Large intestine (tissue), 3 donors: ENCODE measurements around the gene YRDC. TPM values are rescaled to one million over a fixed set of nuclear protein-coding genes. Genes with fewer than 3 reads are reported as not detected.
A peak's percentile ranks its signal among the peaks of the same experiment; 100 is the strongest.

Source experiments
- DNase-seq, 2 donors: peaks; one replicate each; pipeline versions ENCODE4 v3.0.0 to v3.0.0-alpha.2; 2013
- H3K27ac ChIP-seq: one replicate; pipeline ENCODE4 v1.5.1; 2013; ENCODE audit warnings: low read length
- H3K27me3 ChIP-seq: 2 replicates; pipeline ENCODE4 v1.6.1; 2013; ENCODE audit warnings: low read length; ENCODE audit not compliant: control insufficient read depth, insufficient read depth
- H3K36me3 ChIP-seq: 2 replicates; pipeline ENCODE4 v1.6.1; 2013; ENCODE audit warnings: low read length; ENCODE audit not compliant: control insufficient read depth, insufficient read depth
- H3K4me1 ChIP-seq: one replicate; pipeline ENCODE4 v1.6.1; 2013; ENCODE audit warnings: low read length; ENCODE audit not compliant: control insufficient read depth, insufficient read depth
- H3K4me3 ChIP-seq: one replicate; pipeline ENCODE4 v1.5.1; 2013; ENCODE audit warnings: low read length
- H3K9me3 ChIP-seq: one replicate; pipeline ENCODE4 v1.6.1; 2013; ENCODE audit warnings: mild to moderate bottlenecking, low read depth, low read length, moderate library complexity; ENCODE audit not compliant: control insufficient read depth
- WGBS: methylation state at CpG from one replicate; pipeline ENCODE4 v1.1.5; 2013; ENCODE audit warnings: low lambda C conversion rate; ENCODE audit not compliant: insufficient coverage; 5-methylcytosine and 5-hydroxymethylcytosine counted together
- polyA plus RNA-seq: library from polyadenylated mRNA; unstranded; fragments of 120-200 nt; gene quantifications from one replicate; pipeline ENCODE4 v1.2.1, GENCODE V29; 2013

The YRDC gene
- polyA plus RNA-seq, 1 donor = 14.7 TPM

DNA sequence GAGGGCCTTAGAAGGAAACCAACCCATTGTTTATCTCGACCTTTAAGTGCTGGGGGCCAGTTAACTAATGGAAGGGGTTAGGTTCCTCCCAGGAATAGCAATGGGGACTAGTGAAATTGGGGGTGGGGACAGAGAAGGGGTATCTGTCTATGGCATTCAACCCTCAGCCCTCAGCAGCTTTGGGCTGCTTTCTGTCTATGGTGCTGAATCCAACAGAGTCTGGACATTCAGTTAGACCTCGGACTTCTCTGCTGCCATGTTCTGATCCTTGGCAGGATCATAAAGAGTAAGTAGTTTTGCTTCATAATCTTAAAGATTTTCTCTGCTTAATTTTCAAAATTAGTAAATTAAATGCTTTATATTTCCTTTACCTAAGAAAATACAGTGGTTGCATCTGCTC lies 40.5 kb downstream of the YRDC start:
- no peaks in the 10 kb centered on the region for H3K36me3 ChIP-seq
- WGBS = no CpG with 5 or more reads among the region's 2 CpGs
- H3K9me3 ChIP-seq = peaks cover 4% of the 10 kb centered on the region
- no peak overlapping the region for H3K27ac ChIP-seq
- DNase-seq = no peak
- H3K27me3 ChIP-seq = peaks cover 55% of the 10 kb centered on the region
- H3K4me3 ChIP-seq = no peak overlapping the region
- H3K4me1 ChIP-seq = no peaks in the 10 kb centered on the region

DNA sequence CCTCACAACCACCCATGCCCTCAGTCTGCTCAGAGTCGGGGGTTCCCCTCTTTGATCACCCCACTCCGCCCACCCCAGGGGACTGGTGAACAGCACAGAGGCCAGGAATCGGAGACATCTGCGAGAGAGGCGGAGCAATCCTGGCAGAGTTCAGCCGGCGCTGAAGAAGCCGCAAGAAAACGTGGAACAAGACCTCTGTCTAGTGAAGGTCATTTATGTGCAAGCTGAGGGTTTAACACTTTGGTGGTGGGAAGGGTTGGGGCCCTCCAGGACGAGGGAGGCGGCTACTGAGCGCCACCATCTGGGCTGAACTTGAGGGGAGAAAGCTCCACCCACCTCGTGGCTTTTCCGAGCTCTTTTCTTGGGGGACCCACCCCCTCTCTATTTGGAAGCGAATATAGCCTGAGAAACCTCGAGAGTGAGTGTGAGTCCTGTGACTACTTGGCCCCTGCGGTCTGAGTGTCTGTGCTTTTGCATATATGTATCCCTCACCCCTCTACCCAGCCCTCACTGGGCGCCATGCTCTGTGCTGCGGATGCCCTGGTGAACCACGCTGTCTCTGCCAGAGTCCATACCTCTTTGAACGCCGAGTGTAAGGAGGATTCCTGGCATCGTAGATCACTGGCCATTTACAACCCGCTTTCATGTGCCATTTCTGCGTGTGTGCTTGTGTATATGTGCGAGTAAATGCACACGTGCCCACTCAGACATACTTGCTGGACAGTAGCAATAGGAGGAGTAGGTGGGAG lies 41.9 kb downstream of the YRDC start:
- Histone ChIP-seq H3K36me3 (no peaks in the 10 kb centered on the region), H3K4me3 (no peak overlapping the region), H3K27me3 (peaks cover 68% of the 10 kb centered on the region), H3K4me1 (no peaks in the 10 kb centered on the region), H3K27ac (no peak overlapping the region), H3K9me3 (peaks cover 8% of the 10 kb centered on the region)
- DNase-seq = no peak
- WGBS = no CpG with 5 or more reads among the region's 27 CpGs

DNA sequence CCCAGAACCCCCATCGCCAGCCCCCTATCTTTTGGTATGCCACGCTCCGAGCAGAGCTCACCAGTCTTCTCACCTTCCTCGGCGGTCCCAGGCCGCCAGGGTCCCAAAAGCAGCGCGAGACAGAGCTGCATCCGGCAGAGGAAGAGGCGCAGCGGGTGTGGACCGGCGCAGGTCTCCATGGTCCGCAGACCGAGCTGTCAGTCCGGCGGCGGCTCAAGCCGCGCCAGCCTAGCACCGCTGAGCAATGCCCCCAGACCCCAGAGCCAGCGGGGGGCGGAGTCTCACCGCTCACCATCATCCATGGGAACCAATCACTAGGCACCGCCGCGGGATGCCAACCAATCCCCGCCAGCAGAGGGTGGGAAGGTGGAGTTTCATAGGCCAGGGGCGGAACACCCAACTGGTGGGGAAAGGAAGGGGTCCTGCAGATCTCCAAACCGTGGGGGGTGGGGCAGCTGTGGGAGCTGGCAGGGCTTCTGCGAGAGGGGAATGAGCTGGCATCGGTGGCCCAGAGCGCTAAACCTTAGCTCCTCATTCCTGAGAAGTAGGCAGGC lies 43.0 kb downstream of the YRDC start, which contains the start of gene EPHA10:
Gene EPHA10, minus strand, starts transcription at position 233 of the 554 bp plus-strand sequence. Its CDS starts 54 bp downstream, at position 179.
- no peak for DNase-seq
- Histone ChIP-seq H3K27ac (no peak within 1 kb of the TSS), H3K9me3 (peaks cover 8% of the 10 kb centered on the region), H3K4me1 (no peaks in the 10 kb centered on the region), H3K4me3 (no peak within 1 kb of the TSS), H3K36me3 (no peaks in the 10 kb centered on the region), H3K27me3 (peaks cover 77% of the 10 kb centered on the region)
- no CpG with 5 or more reads among the region's 33 CpGs for WGBS

DNA sequence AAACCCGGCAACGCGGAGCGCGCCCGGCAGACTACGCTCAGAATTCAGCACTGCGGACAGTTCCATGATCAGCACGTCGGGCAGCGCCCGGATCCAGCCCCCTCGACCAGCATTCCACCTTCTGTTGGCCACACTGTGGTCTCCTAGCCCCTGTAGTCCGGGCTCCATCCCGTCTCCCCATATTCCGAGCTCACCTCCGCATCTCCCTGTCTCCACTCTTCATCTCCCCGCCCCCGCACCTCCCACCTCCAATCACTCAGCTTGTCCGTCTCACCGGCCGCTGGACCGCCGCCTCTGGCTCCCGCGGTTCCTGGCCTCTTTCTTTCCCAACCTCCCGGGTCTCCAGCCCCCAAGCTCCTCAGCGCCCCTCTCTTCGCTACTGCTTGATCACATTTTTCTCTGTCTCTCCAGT lies 43.6 kb downstream of the YRDC start:
- Histone ChIP-seq H3K4me1 (no peaks in the 10 kb centered on the region), H3K27ac (no peak overlapping the region), H3K9me3 (peaks cover 8% of the 10 kb centered on the region), H3K27me3 (peaks cover 81% of the 10 kb centered on the region), H3K36me3 (no peaks in the 10 kb centered on the region), H3K4me3 (no peak overlapping the region)
- DNase-seq = peak in 1 of 2 donors; percentile 22
- WGBS = 5% methylated on average over 7 of the region's 29 CpGs

DNA sequence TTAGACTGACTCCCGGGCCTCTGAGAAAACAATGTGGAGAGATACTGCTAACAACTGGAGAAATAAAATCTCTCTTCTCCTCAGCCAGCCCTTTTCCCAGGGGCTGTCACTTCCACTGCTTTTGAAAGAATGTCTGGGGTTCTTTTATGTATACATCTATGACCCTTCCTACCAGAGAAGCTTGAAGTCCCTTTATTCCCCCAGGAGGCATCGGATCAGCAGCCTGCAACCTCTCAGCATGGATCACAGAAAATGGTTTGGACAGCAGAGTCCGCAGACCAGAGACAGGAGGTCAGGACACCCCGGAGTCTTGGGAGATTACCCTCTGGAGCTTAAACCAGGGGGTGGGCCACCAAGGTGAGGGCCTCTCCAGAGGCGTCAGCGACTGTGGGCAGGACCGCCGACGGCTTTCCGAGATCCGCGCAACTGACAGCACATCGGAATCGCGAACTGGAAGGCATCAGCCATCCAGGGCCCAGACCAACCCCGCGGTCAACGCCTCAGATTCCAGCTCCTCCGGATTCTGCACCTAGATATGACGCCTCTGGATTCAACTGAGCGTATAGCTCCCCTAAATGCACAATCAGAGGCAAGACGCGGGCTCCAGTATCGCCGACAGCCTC lies 44.1 kb downstream of the YRDC start:
- Histone ChIP-seq H3K4me3 (no peak overlapping the region), H3K36me3 (no peaks in the 10 kb centered on the region), H3K9me3 (peaks cover 8% of the 10 kb centered on the region), H3K27me3 (peaks cover 84% of the 10 kb centered on the region), H3K4me1 (no peaks in the 10 kb centered on the region), H3K27ac (no peak overlapping the region)
- DNase-seq = no peak
- WGBS = no CpG with 5 or more reads among the region's 25 CpGs

DNA sequence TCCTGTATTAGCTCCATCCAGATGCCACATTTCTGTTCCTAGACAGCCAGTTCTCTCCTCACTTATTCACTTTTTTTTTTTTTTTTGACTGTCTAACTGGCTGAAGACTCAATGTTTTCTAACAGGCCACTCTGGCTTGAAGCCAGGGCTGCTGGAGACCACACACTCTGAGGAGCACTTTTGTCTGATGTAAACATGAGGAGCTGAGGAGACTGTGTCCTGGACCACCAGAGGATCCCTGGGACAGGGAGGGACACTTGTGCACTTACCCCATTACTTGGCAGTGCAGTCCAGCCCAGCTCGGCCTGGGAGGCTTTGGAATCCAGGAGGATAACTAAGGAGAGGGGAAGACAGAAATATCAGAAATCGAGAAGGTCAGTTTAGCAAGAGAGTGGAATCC lies 45.5 kb downstream of the YRDC start:
- no peak for DNase-seq
- H3K9me3 ChIP-seq = peaks cover 8% of the 10 kb centered on the region
- 80% methylated on average over 1 of the region's 2 CpGs for WGBS
- no peak overlapping the region for H3K27ac ChIP-seq
- H3K36me3 ChIP-seq = no peaks in the 10 kb centered on the region
- H3K4me1 ChIP-seq = no peaks in the 10 kb centered on the region
- H3K4me3 ChIP-seq = no peak overlapping the region
- H3K27me3 ChIP-seq = peaks cover 91% of the 10 kb centered on the region

DNA sequence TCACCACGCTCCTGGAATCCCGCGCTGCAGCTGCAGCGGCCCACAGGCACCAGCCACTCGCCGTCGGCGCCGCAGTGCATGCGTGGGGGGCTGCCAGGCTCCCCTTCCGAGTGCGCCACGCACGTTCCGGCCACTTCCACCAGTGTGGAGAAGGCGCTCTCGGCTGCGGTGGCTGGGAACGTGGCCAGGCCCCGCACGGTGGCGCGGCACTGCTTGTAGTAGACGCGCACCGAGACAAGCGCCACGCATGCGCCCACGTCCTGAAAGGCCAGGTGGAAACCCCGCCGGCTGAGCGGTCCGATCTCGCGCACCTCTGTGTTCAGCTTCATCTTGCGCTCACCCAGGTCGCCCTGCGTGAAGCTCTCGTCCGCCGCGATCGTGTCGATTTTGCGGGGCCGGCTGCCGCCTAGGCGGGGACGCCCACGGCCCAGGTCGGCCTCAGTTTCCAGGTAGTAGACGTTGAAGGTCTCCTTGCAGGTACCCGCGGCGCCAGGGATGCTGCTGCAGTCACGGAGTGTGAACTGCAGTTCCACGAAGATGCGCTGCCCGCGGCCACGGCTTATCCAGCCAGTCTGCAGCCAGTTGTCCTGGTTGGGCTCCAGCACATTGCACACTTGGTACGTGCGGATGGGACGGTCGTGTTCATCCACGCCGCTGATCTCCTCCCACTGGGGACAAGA lies 46.5 kb downstream of the YRDC start:
- H3K27ac ChIP-seq = no peak overlapping the region
- no CpG with 5 or more reads among the region's 68 CpGs for WGBS
- H3K4me3 ChIP-seq = no peak overlapping the region
- no peaks in the 10 kb centered on the region for H3K4me1 ChIP-seq
- peaks cover 91% of the 10 kb centered on the region for H3K27me3 ChIP-seq
- peaks cover 8% of the 10 kb centered on the region for H3K9me3 ChIP-seq
- no peak for DNase-seq
- H3K36me3 ChIP-seq = no peaks in the 10 kb centered on the region

DNA sequence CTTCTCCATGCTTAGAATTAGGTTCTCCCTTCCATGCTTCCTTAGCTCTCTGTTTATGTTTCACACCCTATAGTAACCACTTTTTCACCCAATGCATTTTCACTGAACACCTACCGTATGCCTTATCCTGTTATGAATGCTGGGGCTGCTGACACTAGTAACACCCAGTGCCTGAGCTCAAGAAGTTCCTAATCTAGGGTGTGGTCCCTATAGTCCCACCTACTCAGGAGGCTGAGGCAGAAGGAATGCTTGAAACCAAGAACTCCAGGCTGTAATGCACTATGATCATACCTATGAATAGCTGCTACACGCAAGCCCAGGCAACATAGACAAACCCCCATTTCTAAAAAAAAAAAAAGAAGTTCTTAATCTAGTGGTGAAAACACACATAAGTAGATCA lies 48.6 kb downstream of the YRDC start:
- H3K27me3 ChIP-seq = peaks cover 90% of the 10 kb centered on the region
- H3K9me3 ChIP-seq = peaks cover 4% of the 10 kb centered on the region
- WGBS = no CpG with 5 or more reads among the region's 2 CpGs

DNA sequence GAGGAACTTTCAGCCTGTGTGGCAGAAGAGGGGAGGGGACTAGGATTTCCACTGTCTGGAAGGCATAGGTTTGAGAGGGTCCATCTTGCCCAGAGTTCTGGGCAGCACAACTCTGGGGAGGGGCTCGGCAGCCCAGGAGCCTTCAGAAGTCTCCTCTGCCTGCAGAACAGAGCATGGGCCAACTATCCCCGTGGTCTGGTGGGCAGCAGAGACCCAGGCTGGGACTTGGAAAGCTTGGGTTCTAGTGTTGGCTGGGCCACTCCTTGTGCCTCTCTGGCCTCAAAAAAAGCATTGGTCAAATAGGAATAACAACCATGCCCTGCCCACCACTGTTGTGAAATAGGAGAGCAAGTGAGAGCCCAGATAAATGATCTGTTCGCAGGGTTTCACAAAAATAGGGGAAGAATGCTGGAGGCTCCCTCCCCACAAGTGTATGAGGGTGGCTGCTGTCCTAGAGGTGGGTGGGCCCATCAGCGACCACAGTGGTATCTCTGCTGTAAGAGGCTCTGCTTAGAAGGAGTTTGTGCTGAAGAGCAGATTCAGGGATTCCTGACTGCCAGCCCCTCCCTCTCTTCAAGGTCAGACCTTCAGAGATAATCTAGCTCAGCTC lies 52.0 kb downstream of the YRDC start:
- WGBS = 100% methylated on average over 1 of the region's 4 CpGs
- H3K9me3 ChIP-seq = no peaks in the 10 kb centered on the region
- no peak for DNase-seq
- peaks cover 82% of the 10 kb centered on the region for H3K27me3 ChIP-seq
- no peak overlapping the region for H3K4me3 ChIP-seq
- H3K36me3 ChIP-seq = no peaks in the 10 kb centered on the region
- no peaks in the 10 kb centered on the region for H3K4me1 ChIP-seq
- no peak overlapping the region for H3K27ac ChIP-seq

More for the DNA sequence above, 48.6 kb downstream of the YRDC start:
- DNase-seq = no peak
- no peaks in the 10 kb centered on the region for H3K36me3 ChIP-seq
- no peaks in the 10 kb centered on the region for H3K4me1 ChIP-seq
- no peak overlapping the region for H3K27ac ChIP-seq
- H3K4me3 ChIP-seq = no peak overlapping the region

DNA sequence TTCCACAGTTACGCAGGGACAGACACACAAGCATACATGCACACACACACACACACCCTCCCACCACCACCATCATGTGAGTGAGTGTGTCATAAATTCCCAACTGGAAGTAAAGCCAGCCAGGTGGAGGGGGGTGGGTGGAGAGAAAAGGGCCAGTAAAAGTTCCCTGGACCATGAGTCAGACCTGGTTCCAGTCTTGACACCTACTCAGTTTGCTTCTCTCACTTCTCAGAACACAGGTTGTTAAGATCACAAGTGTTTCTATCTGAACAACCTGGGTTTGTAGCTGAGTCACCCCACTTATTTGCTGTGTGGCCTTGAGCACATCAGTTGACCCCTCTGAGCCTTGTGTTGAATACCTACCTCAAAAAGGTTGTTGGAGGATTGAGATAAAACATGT lies 52.7 kb downstream of the YRDC start:
- Histone ChIP-seq H3K36me3 (no peaks in the 10 kb centered on the region), H3K27me3 (peaks cover 80% of the 10 kb centered on the region), H3K4me3 (no peak overlapping the region), H3K4me1 (no peaks in the 10 kb centered on the region), H3K9me3 (no peaks in the 10 kb centered on the region), H3K27ac (no peak overlapping the region)
- no peak for DNase-seq
- no CpG with 5 or more reads among the region's 1 CpG for WGBS
